Measurements from ENCODE around the gene GPSM3. TPM values are rescaled to one million over a fixed set of nuclear protein-coding genes. Genes with fewer than 3 reads are reported as not detected.

The GPSM3 gene
- total and polyA plus RNA-seq, 2 of the 13 experiments (the other 11 are each of a cell fraction or from before 2014, with no cell fraction given): 0.18 to 6.2 TPM

DNA sequence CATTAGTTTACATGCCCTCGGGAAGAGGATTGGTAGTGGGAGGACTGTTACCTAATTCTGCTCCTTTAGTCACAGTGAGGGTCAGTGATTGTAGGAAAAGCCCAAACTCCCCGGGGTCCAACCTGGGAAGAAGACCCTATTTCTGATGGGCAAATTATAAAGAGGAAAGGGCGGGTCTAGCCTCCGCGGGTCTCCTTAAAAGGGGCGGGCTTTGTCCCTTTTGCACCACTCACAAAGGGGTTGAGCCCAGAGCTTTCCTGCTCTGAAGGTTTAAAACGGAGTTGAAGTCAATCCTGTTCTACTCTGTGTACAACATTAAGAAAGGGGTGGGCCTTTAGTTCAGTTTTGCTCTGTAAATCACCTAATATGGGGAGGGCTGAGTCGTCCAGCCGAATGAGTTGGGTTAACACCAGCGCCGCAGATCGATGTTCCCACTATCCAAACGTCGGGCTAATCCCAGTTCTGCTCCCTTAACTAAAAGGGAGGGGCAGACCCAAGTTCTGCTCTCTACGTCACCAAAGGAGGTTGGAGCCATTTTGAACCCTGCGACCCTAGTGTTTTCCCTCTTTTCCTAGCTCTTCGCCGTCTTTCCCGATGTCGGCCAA is 15.2 kb downstream of the GPSM3 start (continued):
- TF ChIP-seq, protein P1, sequence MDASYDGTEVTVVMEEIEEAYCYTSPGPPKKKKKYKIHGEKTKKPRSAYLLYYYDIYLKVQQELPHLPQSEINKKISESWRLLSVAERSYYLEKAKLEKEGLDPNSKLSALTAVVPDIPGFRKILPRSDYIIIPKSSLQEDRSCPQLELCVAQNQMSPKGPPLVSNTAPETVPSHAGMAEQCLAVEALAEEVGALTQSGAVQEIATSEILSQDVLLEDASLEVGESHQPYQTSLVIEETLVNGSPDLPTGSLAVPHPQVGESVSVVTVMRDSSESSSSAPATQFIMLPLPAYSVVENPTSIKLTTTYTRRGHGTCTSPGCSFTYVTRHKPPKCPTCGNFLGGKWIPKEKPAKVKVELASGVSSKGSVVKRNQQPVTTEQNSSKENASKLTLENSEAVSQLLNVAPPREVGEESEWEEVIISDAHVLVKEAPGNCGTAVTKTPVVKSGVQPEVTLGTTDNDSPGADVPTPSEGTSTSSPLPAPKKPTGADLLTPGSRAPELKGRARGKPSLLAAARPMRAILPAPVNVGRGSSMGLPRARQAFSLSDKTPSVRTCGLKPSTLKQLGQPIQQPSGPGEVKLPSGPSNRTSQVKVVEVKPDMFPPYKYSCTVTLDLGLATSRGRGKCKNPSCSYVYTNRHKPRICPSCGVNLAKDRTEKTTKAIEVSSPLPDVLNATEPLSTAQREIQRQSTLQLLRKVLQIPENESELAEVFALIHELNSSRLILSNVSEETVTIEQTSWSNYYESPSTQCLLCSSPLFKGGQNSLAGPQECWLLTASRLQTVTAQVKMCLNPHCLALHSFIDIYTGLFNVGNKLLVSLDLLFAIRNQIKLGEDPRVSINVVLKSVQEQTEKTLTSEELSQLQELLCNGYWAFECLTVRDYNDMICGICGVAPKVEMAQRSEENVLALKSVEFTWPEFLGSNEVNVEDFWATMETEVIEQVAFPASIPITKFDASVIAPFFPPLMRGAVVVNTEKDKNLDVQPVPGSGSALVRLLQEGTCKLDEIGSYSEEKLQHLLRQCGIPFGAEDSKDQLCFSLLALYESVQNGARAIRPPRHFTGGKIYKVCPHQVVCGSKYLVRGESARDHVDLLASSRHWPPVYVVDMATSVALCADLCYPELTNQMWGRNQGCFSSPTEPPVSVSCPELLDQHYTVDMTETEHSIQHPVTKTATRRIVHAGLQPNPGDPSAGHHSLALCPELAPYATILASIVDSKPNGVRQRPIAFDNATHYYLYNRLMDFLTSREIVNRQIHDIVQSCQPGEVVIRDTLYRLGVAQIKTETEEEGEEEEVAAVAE (CRISPR knock-in tag; IDR thresholded peaks at IDR 0.05; ENCODE audit: borderline replicate concordance): no peak
- no peak for TF ChIP-seq ZNF629 (CRISPR knock-in tag; conservative IDR thresholded peaks at IDR 0.05)
- TF ChIP-seq, protein P2, sequence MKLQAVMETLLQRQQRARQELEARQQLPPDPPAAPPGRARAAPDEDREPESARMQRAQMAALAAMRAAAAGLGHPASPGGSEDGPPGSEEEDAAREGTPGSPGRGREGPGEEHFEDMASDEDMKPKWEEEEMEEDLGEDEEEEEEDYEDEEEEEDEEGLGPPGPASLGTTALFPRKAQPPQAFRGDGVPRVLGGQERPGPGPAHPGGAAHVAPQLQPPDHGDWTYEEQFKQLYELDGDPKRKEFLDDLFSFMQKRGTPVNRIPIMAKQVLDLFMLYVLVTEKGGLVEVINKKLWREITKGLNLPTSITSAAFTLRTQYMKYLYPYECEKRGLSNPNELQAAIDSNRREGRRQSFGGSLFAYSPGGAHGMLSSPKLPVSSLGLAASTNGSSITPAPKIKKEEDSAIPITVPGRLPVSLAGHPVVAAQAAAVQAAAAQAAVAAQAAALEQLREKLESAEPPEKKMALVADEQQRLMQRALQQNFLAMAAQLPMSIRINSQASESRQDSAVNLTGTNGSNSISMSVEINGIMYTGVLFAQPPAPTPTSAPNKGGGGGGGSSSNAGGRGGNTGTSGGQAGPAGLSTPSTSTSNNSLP (IDR thresholded peaks at IDR 0.05; ENCODE audit: low read depth, low read length): no peak; the same call in 1 of the 2 replicates
- no peak; the same call in 1 of the 2 replicates for TF ChIP-seq MEIS1 (CRISPR knock-in tag; IDR thresholded peaks at IDR 0.05; ENCODE audit: borderline replicate concordance)
- peak; percentile 38 for TF ChIP-seq ARNT2 (CRISPR knock-in tag; IDR thresholded peaks at IDR 0.05; ENCODE audit: low read depth)
- no peak for TF ChIP-seq MYC (CRISPR knock-in tag; IDR thresholded peaks at IDR 0.05; ENCODE audit: borderline replicate concordance)
- TF ChIP-seq, protein P3, sequence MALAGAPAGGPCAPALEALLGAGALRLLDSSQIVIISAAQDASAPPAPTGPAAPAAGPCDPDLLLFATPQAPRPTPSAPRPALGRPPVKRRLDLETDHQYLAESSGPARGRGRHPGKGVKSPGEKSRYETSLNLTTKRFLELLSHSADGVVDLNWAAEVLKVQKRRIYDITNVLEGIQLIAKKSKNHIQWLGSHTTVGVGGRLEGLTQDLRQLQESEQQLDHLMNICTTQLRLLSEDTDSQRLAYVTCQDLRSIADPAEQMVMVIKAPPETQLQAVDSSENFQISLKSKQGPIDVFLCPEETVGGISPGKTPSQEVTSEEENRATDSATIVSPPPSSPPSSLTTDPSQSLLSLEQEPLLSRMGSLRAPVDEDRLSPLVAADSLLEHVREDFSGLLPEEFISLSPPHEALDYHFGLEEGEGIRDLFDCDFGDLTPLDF (CRISPR knock-in tag; IDR thresholded peaks at IDR 0.05): no peak
- TF ChIP-seq MIXL1 (CRISPR knock-in tag; IDR thresholded peaks at IDR 0.05): no peak
- TF ChIP-seq, protein P4, sequence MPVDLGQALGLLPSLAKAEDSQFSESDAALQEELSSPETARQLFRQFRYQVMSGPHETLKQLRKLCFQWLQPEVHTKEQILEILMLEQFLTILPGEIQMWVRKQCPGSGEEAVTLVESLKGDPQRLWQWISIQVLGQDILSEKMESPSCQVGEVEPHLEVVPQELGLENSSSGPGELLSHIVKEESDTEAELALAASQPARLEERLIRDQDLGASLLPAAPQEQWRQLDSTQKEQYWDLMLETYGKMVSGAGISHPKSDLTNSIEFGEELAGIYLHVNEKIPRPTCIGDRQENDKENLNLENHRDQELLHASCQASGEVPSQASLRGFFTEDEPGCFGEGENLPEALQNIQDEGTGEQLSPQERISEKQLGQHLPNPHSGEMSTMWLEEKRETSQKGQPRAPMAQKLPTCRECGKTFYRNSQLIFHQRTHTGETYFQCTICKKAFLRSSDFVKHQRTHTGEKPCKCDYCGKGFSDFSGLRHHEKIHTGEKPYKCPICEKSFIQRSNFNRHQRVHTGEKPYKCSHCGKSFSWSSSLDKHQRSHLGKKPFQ (CRISPR knock-in tag; IDR thresholded peaks at IDR 0.05; ENCODE audit: insufficient replicate concordance): no peak
- TF ChIP-seq ZFP1 (CRISPR knock-in tag; IDR thresholded peaks at IDR 0.05): no peak; the same call in 1 of the 2 replicates
- peak; percentile 55; the same call in 1 of the 2 replicates for TF ChIP-seq EEA1 (CRISPR knock-in tag; IDR thresholded peaks at IDR 0.05; ENCODE audit: borderline replicate concordance)
- TF ChIP-seq RFX1 (IDR thresholded peaks at IDR 0.05): no peak
- TF ChIP-seq, protein P5, sequence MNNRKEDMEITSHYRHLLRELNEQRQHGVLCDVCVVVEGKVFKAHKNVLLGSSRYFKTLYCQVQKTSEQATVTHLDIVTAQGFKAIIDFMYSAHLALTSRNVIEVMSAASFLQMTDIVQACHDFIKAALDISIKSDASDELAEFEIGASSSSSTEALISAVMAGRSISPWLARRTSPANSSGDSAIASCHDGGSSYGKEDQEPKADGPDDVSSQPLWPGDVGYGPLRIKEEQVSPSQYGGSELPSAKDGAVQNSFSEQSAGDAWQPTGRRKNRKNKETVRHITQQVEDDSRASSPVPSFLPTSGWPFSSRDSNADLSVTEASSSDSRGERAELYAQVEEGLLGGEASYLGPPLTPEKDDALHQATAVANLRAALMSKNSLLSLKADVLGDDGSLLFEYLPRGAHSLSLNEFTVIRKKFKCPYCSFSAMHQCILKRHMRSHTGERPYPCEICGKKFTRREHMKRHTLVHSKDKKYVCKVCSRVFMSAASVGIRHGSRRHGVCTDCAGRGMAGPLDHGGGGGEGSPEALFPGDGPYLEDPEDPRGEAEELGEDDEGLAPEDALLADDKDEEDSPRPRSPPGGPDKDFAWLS (CRISPR knock-in tag; IDR thresholded peaks at IDR 0.05; ENCODE audit: borderline replicate concordance): 0 out of 2 replicates have a peak, but pooled peaks have one; percentile 28
- TF ChIP-seq FOXK1 (CRISPR knock-in tag; IDR thresholded peaks at IDR 0.05; ENCODE audit: borderline replicate concordance, low read depth): no peak
- TF ChIP-seq GTF3A (CRISPR knock-in tag; conservative IDR thresholded peaks at IDR 0.05): no peak
